GM21723 (cell line): Measurements from ENCODE around the gene SNX9.
A peak's percentile ranks its signal among the peaks of the same experiment; 100 is the strongest.

Experiments
- ATAC-seq: cut with Tn5 transposase; IDR thresholded peaks from one replicate; pipeline ENCODE4 v1.9.1; 2021; ENCODE audit warnings: mild to moderate bottlenecking, moderate library complexity; ENCODE audit not compliant: unreplicated experiment

Gene SNX9

DNA sequence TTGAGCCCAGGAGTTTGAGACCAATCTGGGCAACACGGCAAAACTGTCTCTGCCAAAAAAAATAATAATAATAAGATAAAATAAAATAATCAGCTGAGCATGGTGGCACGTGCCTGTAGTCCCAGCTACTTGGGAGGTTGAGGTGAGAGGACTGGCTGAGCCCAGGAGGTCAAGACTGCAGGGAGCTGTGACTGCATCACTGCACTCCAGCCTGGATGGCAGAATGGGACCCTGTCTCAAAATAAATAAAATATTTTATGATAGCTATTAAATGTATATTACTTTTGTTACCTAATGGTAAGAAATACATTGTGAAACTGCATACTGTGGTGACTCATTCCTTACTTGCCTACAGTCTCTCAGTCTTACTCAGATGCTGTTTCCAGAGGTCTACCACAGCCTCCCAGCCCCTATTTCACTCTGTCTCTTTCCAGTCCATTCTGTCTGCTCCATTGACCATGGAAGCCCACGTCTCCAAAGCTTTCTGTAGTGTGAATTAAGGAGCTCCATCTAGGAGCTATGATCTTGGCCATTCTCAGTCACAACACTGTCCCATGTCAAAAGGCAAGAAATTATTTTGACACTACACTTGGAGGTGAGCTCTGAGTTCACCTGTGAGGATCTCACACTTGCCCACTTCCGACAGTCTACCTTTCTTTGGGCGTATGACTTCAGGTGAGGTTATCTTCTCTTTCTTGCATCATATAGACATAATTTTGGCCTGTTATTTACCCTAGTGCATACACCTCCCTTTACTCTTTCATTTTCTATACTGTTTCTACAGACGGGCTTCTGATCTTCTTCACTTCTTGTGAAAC lies 22.4 kb upstream of the SNX9 start:
- ATAC-seq = peak; percentile 97

DNA sequence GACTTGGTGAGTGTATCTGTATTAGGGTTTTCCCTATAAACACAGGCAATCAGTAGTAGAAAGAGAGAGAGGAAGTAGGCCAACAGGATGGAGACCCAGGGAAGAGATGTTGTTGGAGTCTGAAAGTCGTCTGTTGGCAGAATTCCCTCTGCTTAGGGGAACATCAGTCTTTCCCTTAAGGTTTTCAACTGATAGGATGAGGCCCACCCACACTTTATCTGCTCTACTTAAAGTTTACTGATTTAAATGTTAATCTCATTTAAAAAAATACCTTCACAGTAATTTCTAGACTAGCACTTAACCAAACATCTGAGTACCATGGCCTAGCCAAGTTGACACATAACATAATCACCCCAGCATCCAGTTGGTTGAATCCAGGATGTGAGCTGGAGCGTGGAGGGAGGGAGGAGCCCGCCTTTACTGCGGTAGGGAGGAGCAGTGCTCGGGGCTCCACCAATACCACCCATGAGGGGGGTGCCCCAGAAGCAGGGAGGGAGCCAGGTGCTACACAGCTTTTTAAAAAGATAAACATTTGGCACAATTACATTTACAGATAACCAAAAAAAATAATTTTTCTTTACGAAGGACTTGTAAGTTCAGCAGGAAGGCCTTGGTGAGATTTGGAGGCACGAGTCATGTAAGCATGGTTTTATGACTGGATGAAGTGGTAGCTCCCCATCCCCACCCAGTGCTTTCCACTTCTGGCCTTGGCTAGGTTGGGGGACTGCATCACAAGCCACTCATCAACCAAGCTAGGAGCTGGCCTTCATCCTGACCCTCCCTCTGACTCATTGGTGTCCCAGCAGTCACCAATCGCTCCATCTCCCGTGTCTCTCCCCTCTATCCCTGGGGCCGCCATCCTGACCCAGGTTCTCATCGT lies 18.4 kb upstream of the SNX9 start:
- ATAC-seq = no peak

DNA sequence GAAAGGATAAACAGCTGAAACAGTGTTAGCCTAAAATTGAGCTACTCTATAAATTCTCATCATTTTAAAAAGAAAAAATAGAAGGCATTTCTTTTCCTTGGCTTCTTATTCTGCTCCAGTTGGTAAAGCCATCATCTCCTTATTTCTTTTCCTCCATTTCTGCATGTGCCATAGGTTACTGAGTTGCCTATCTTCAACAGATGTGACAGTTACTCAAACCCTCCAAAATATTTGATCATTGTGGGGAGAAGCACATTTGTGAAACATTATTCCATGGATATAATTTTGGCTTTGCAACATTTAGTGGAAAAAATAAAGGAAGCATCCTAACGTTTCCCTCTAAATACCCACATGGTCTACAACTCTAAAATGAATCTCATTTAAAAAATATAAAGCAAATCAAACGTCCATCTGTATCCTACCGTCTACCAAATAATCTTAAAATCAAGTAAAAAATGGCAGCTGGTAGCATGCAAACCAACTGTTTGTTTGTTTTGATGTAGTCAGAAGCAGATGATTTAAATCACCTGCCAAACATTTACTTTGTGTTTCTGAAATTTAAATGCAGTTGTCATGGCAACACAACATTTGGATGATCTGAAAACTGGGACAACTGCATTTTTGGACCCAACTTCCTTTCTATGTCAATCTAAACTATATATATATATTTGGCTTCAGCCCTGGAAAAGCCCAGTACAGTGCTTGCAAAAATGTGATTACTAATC lies 16.8 kb upstream of the SNX9 start:
- no peak for ATAC-seq

DNA sequence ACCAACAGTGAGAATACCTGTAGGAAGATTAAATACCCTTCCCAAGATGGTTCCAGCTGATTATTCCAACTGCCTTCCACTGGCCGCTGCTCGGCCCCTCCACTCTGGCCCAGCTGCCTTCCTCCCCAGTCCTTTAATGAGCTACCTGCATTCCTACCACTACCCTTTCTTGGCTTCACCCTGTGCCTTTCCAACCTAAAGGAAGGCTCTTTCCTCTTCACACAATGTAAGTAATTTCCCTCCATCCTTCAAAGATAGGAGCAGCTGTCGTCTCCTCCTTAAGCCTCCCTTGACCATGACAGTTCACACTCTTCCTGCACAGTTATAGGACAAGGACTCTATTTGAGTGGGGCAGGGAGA lies 16.2 kb upstream of the SNX9 start:
- no peak for ATAC-seq

DNA sequence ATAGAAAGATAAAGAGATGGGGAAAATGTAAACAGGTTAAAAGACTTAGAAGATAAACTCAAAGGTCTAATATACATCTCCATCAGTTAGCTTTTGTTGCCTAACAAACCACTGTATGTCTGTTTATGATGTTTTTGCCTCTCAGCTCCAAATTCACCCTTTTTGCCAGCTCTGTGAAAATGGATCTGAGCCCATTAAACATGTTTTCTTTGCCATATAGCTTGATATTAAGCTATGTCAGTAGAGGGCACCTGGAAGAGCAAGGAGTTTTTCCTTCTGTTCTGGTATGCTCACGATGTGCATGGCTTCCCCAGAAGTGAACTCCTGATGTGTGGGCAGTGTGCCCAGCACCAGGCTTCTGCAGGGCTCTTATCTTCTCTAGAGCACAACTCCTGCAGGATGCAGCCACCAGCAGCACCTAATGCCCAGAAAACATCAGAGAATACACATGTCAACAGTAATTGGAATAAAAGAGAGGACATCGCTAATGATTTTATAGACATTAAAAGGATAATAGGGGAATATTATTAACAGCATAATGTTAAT lies 14.6 kb upstream of the SNX9 start:
- ATAC-seq = no peak

DNA sequence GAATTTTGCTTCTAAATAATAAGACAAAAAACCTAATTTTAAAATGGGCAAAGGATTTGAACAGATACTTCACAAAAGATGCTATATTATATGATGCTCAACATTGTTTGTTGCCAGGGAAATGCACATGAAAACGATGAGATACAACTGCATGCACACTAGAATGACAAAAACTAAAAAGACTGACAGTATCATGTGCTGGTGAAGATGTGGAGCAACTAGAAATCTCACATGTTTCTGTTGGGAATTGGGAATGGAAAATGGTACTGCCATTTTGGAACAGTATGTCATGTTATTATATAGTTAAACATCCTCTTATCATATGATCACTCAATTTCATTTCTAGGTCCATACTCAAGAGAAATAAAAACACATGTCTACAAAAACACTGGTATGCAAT lies 13.4 kb upstream of the SNX9 start:
- ATAC-seq = no peak

DNA sequence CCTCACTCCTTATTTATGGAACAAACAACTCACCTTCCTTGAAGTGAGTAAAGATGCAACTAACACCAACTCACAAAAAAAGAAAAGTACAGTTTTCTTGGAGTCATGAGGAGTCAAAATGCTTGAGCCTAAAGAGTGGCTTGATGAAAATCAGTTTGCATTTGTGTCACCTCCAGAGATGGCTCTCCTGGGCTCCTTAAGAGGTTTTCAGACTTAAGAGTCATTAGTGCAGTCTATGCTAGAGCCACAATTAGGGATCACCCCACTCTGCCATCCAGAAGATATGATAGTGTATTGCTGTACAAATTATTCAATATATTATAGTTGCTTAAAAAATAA lies 11.9 kb upstream of the SNX9 start:
- no peak for ATAC-seq

DNA sequence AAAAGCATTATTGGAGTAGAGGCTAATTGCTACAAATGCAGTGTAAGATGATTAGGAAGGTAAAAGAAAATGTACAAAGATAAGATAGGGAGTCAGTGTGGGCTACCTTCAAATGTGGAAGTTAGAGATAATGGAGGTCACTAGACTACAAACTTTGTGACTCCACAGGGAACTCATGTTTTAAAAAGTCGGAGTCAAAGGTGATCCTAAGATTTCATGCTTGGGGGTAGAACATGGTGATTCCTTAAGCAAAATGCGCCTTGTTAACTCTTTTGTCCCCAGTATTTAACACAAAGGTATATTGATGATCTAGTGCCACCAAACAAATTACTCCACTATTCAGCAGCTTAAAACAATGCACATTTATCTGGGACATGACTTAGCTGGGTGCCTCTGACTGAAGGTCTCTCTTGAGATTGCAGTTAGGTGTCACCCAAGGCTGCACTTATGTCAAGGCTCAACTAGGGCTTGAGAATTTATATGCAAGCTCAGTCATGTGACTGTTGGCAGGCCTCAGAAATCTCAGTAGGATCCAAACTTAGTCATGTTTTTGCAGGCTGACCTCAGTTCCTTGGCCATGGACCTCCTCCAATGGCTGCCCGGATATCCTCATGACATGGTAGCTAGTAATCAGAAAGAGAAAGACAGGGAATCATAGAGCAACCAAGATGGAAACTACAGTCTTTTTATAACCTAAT lies 11.4 kb upstream of the SNX9 start:
- ATAC-seq = no peak

DNA sequence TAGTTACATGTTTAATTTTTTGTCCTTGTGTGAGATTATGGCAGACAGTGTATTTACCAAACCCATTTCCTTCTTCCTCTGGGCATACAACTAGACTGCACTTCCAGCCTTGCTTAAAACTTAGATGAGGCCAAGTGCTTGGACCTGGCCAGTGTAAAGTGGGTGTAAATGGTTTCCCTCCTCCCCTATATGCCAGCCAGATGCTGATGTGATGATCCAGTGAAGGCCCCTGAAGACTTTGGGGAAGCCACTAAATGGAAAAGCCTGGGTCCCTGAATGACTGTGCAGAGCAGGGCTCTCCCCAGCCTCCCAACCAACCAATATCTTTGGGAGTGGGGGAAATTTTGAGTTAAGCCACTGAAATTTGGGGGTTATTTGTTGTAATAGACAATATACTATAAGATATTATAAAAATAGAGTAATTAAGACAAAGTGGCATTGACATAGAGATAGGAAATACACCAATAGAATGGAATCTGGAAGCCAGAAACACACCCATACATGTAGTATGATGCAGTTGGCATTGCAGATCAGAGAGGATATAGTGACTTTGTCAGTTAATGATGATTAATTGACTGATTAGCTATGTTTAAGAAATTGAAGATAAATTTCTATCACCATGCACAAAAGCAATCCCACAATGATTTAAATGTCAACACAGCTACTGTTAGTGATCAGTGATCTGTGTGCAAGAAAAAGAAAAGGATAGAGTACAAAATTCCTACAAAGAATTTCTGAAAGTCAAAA lies 10.4 kb upstream of the SNX9 start:
- no peak for ATAC-seq

DNA sequence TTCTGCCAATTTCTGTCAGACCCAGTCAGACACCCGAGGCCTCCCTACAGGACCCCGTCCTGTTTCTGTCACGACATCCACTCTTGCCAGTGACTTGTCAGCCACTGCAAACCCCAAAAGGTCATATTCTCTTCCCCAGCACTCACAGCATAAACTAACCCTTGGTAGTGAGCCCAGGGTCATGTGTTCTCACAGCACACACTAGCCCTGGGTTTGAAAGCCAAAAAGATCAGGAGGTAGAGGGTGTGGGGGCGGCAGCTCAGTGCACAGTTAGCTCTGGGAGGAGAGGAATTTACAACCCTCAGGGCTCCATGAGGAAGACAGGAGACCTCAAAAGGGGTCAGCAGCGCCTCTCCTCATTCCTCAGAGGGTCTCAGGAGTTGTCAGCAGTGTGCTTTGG lies 9.9 kb upstream of the SNX9 start:
- ATAC-seq = no peak

DNA sequence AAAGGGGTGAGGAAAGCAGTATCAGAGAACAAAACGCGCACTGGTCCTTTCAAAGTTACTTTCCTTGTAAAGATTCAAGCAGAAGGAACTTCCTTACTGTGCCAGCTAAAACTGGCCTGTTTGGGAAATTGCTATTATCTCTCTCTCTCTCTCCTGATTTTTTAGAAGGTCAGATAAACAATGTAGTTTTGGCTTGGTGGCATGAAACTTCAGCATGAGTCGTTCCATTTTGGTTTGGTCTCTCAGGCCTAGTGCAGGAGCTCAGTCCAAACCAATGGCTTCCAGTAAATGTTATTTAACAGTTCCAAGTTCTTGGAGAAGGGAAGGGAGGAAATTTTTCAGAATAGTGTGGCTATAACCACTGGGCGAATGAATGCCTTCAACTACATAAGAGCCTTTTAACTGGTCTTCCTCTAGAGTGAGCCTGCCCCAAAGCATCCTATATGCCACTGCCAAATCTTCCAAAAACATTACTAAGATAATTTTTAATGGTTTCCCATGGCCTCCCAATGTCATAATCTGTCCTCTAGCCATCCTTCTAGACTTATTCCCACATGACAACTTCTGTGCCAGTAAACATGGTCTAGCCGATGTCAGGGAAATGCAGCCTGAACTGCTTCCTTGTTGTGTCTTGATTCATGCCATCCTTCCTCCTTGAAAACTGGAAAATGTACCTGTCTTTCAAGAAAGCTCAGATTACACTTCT lies 9.1 kb upstream of the SNX9 start:
- no peak for ATAC-seq

DNA sequence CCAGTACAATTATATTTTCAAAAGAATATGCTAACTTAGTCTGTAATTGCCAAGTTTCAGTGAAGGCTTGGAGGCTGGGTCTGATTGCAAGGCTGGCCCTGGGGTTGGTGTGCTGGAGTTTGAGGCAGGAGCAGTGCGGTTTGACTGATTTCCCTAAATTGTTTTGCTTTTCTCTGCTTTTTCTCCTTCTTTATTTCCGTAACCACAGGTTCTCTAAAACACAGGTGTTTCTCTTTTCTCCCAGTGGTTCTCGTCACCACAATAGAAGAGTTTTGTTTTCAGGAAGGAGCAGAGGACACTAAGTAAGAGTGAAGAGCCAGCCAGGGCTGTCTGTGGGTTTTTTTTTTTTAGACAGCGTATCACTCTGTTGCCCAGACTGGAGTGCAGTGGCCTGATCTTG lies 8.2 kb upstream of the SNX9 start:
- ATAC-seq = peak; percentile 80

DNA sequence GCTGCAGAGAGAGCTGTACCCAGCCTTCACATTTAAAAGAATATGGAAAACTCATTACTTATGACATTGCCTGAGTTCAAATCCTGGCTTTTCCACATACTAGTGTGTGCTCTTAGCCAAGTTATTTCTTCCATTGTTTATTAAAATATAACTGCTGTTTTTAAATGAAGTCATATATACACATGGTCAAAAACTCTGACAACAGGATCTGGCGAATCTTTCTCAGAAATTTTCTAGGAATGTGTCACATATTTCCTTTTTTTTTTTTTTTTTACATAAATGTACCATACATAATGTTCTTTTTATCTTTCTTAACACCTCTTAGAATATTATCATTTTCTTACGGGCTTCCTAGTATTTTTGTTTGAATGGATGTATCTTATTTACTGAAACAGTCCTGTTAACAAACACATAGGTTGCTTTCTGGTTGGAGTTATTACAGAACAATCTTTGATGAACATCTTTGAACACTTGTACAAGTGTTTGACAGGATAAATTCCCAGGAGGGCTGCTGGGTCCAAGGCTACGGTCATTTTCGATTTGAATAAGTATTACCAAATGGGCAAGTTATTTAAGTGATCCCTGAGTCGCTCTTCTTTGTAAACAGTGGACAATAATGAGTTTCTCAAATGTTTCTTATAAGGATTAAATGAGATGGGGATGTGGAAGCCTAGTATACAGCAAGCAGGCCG lies 1.6 kb upstream of the SNX9 start:
- ATAC-seq = no peak

DNA sequence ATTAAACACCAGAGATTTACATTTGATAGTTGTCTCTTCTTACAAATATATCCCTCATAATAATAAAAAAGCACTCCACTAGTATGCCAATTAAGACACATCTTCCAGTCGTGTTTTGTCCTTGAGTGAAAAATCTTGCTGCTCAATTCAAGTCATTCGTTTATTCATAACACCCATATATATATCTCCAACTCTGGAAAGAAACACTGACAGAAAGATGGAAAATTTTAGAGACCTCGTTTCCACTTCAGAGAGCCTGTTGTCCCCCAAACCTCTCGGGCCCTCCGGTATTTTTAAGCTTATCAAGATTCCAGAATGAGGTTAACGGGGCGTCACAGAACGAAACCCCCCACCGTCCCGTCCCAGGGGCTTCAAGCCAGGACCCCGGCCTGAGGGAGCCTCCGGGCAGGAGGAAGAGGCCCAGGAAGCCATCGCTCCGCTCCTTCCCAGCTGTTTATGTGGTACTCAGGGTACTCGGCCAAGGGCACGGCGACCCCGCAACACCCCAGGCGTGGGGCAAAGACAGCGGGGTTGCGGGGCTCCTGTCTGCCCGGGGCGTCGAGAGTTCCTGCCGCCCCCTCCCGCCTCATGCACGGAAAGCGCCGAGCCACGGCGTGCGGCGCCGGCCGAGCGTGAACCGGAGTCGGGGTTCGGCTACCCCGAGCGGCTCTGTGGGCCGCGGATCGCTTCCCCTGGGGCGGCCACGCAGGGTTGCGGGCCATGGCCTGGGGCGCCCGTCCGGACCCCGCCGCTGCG lies 623 bp upstream of the SNX9 start:
- no peak for ATAC-seq

DNA sequence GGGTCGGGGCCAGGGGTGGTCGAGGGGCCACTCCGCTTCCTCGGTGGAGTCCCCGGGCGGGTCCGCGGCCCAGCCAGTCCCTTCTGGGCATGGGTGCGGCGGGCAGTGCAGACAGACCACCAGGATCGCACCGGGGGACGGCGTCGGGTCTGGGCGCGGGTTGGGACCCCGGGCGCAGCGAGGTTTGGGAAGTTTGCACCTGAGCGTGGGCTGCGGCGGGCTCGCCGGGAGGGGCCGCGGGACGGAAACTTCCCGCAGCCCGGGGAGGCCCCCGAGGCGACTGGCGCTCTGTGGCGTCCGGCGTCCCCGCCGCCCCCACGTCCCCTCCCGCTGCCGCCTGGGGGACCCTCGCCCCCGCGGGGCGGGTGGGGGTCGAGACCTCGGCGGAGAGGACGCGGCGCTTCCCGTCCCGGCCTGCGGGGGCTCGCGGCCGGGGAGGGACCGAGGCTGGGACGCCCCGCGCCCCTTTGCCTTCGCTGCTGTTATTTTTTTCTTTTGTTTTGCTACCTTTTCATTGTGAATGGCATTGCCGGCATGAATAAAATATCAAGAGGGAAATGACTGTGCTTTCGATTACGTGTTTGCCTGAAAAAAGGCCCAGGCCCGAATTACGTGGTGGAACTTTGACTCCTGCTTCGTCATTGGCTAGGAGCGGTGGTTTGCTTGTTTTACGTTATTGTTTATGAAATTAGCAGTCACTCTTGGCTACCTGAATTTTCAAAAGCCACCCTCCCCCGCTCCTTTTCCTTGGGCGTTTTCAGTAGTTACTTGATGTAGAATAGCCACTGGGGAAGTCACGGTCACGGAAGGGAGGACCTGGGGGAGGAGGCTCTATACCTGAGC lies 703 bp downstream of the SNX9 start:
- peak; percentile 48 for ATAC-seq

DNA sequence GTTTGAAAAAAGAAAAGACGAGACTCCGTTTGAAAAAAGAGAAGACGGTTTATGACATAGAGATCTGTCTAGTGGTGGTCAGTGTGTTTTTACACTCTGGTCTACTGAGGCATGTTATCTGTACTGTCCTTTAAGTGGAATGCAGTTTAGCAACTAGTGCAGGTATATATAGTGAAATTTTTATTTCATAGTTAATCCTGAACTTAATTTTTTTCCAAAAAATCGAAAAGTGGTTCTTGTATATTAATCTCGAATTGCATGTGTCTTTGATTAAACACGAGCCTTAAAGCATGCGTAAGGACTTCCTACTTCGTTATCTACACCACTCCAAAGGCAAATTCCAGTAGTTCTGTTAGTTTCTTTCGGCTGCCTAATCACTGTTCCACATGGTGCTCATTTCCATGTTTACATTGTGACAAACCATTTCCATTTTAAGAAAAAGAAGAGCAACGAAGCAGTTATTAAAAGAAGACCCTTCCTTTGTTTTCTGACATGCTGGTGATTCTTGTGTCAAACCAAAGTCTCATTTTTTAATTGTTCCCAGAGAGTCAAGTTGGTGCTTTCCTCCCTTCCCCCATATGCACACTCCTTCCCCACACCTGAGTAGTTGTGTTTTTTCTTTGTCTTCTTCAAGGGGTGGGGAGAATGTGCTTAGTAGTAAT lies 2.3 kb downstream of the SNX9 start:
- ATAC-seq = no peak
